Naive thymus-derived CD8-positive, alpha-beta T cell (primary cell): Measurements from ENCODE around the gene ABLIM2. TPM values are rescaled to one million over a fixed set of nuclear protein-coding genes. Genes with fewer than 3 reads are reported as not detected.
A peak's percentile ranks its signal among the peaks of the same experiment; 100 is the strongest.

Experiments used
- ATAC-seq, 2 donors: fragments of 150-1000 bp; cut with Tn5 transposase in 1 of 2; sonication (Bioruptor Pico), chemical (Tn5 transposase) in 1 of 2; 1 replicate in 1 of 2; 2 replicates in 1 of 2; pipeline ENCODE4 v1.10.0; 2021; ENCODE audit warnings: mild to moderate bottlenecking in 2 of 2, moderate library complexity in 2 of 2
- POLR2A ChIA-PET: fragments of 350-600 bp; sonication (Branson Sonifier 250); formaldehyde crosslinking; loops from one replicate; lab custom pipeline; 2021; ENCODE audit warnings: antibody characterized with exemption; lab: Charles Lee
- DNase-seq, 10 donors: peaks; one replicate each; pipeline versions ENCODE4 v3.0.0 to v3.0.0-alpha.2; 2020 to 2022
- H3K27ac Mint-ChIP-seq, 10 donors: one replicate each; pipeline ENCODE4 v1.8.0; 2020 to 2022; ENCODE audit warnings: mild to moderate bottlenecking in 10 of 10, mixed read lengths in 10 of 10, moderate library complexity in 4 of 10, inconsistent platforms in 1 of 10
- H3K27me3 Mint-ChIP-seq, 5 donors: one replicate each; pipeline ENCODE4 v1.8.0; 2021 to 2022; ENCODE audit warnings: mixed read lengths in 5 of 5
- H3K36me3 Mint-ChIP-seq, 3 donors: one replicate each; pipeline ENCODE4 v1.8.0; 2020 to 2022; ENCODE audit warnings: mixed read lengths in 3 of 3, mild to moderate bottlenecking in 2 of 3, inconsistent platforms in 1 of 3
- H3K4me1 Mint-ChIP-seq, 4 donors: one replicate each; pipeline ENCODE4 v1.8.0; 2021 to 2022; ENCODE audit warnings: mixed read lengths in 4 of 4
- H3K4me3 Mint-ChIP-seq, 10 donors: one replicate each; pipeline ENCODE4 v1.8.0; 2020 to 2022; ENCODE audit warnings: mild to moderate bottlenecking in 10 of 10, mixed read lengths in 10 of 10, moderate library complexity in 6 of 10, inconsistent platforms in 1 of 10
- H3K9me3 Mint-ChIP-seq, 9 donors: one replicate each; pipeline ENCODE4 v1.8.0; 2020 to 2022; ENCODE audit warnings: mixed read lengths in 9 of 9, mild to moderate bottlenecking in 3 of 9, inconsistent platforms in 1 of 9, moderate library complexity in 1 of 9
- polyA plus RNA-seq, 3 donors: library from polyadenylated mRNA; unstranded; fragments of 300-500 nt; fragmentation: Illumina TruSeq; gene quantifications; one replicate each; pipeline ENCODE4 v1.2.3, GENCODE V29; 2021
- total RNA-seq, 8 experiments: library from RNA in 2 of 8; stranded (reverse) in 2 of 8; gene quantifications; one replicate each; pipeline ENCODE4 v1.2.3 and lab custom pipeline; 2021 to 2026

ABLIM2 gene
- total RNA-seq (1 to 10 TPM; 4.4 to 4.9 TPM), polyA plus RNA-seq (1 to 10 TPM in 1 of 3 donors, under 1 TPM in 2; 0.47 to 2.4 (median 0.57) TPM), total RNA-seq (lab: John Stamatoyannopoulos, UW) (0.42 to 5.9 (median 3.2) reads per million in 6 experiments)

DNA sequence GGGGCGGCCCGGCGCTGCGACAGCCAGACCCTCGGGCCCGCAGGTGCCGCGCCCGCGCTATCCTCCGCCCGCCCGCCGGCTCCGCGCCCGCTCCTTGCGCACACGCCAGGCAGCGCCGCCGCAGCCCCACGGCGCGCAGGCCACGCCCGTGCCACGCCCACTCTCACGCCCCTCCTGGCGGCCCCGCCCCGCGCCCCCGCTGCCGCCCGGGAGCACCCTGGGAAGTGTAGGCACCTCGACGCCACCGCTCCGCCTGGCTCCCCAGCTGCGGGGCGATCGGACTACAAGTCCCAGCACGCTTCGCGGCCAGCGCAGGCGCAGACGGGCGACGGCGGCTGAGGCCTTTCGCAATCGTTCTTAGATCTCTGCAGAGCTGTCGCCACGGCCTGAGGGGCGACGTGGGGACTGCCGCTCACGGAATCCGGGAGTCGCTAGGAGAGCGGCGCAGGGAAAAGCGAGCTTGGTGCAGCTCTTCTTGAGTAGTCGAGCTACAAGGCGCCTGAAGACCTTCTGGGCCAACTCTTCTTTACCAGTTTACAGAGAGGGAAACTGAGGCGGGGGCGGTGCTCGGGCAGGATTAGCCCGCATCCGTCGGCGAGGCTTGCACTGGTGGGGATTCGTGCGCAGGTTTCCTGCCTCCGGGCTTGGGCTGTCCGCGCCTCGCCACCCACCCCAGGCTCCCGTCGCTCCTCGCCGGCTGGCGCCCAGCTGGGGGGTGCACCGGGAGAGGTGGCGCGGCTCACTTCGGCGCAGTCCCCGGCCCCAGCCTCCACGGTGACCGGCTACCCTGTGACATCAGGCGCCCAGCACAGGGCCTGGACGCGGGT is at the start of gene ABLIM2:
Gene ABLIM2 (minus strand): TSS at position 104 of the 827 bp plus-strand sequence. CDS start 124 bp downstream, outside the sequence.
- Mint-ChIP-seq H3K9me3 (no peaks in the 10 kb centered on the region), H3K4me3 (peak within 1 kb of the TSS; percentile 92 to 100 (median 98)), H3K4me1 (peaks cover 10 to 27% (median 20%) of the 10 kb centered on the region in 4 donors), H3K27ac (peak within 1 kb of the TSS; percentile 83 to 99 (median 96)), H3K36me3 (no peaks in the 10 kb centered on the region), H3K27me3 (peaks cover 0 to 19% (median 4%) of the 10 kb centered on the region in 5 donors)
- DNase-seq (peak; percentile 97 to 100 (median 99)), ATAC-seq (peak; percentile 94 to 97)
- POLR2A ChIA-PET, result interaction anchor here (0.8 to 2.3 kb wide), 9 partner anchors 39 to 1172 kb away, joined by 3 to 12 read pairs (median 3); partner anchors contain the start of genes GRPEL1 and SH3TC1

DNA sequence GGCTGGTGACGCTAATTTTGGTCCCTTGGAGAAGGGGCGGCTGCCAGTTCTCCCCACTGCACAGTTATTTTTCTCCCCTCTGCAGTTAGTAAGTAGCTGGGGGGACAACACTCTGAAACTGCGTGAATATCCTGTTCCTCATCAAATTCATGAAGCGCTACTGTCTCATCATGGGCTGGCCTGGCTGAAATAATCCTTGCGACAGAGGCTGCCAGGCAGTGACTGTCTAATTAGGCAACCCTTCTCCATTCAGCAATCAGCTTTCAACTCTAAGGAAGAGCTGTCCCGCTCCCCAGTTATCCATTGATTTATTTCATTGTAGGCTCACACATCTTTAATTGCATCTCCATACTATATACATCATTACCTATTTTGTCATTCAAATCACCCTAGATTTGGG is 48.7 kb upstream of the ABLIM2 start:
- Mint-ChIP-seq H3K4me1 (peaks cover 8 to 39% (median 27%) of the 10 kb centered on the region in 4 donors), H3K27me3 (no peaks in the 10 kb centered on the region), H3K36me3 (peaks cover 0 to 16% (median 7%) of the 10 kb centered on the region in 3 donors), H3K27ac (peak overlapping the region in 1 of 10 donors; percentile 33), H3K9me3 (no peaks in the 10 kb centered on the region), H3K4me3 (peak overlapping the region in 1 of 10 donors; percentile 14)
- POLR2A ChIA-PET, result no interaction called here
- no peak for DNase-seq
- ATAC-seq, result no peak

DNA sequence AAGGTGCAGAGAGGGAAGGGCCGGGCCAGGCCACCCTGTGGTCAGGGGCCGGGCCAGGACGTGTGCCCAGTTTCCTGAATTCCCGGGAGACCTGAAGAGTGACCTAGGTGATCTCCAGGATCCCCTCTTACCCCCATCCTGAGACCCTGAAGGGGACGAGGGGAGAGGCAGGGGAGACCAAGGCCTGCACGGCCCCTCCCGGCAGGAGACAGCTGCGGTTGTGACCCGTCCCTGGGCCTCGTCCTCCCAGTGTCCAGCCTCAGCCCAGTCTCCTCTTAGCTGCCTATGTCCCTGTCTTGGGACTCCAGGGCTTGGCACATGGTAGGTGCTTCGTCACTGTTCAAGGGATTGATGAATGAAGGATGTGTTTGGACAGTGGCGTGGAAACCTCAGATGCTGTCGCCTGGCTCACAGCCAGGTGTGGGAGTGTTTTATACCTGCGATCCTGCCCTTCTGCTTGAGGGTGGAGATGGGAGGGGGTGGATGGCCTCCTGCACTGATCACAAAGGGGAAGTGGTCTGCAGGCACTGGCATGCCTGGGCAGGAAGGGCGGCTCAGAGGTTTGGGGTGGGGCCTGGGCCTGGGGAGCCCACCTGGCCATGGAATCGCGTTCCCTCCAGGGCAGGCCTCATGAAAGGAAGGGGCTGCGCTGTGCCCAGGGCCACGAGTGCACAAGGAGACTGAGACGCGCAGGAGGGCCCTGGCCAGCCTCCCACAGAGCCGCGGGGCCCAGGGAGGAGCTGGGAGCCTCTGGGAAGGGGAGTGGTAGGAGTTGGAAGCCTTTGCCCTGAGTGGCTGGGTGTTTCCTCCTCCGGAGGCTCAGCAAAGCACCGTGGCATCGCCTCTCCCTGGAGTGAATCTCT is 47.4 kb upstream of the ABLIM2 start:
- Mint-ChIP-seq H3K4me1 (peaks cover 18 to 52% (median 40%) of the 10 kb centered on the region in 4 donors), H3K9me3 (no peaks in the 10 kb centered on the region), H3K4me3 (peak overlapping the region in 3 of 10 donors; percentile 11 to 39 (median 37)), H3K27ac (peak overlapping the region in 5 of 10 donors; percentile 43 to 80 (median 53)), H3K36me3 (peaks cover 0 to 16% (median 7%) of the 10 kb centered on the region in 3 donors), H3K27me3 (no peaks in the 10 kb centered on the region)
- ATAC-seq (peak; percentile 17 to 20), DNase-seq (no peak)
- POLR2A ChIA-PET, result interaction anchor here (0.7 kb wide), 1 partner anchor 48 kb away, joined by 4 read pairs; no protein-coding TSS in a partner anchor

DNA sequence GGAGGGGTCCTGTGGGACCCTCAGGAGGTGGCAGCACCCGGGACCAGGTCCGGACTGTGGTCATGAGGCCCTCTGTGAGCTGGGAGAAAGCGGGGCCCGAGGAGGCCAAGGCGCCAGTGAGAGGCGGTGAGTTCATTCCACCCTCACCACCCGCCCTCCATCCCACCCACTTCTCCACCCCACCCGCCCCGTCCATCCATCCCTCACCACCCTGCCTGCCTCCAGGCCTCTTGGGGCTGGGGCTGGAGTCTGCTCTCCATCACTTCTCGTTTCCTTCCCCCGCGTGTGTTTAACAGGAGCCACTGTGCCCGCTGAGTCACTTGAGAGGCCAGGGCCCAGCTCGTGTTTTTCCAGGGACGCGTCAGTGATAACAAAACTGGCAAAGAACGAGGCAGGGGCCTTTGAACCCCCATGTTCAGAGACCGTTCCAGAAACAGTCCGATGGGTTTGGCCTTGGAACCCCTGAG is 46.7 kb upstream of the ABLIM2 start:
- ATAC-seq (no peak), DNase-seq (no peak)
- Mint-ChIP-seq H3K36me3 (peaks cover 0 to 16% (median 7%) of the 10 kb centered on the region in 3 donors), H3K9me3 (no peaks in the 10 kb centered on the region), H3K27ac (peak overlapping the region in 2 of 10 donors; percentile 49 to 70), H3K27me3 (no peaks in the 10 kb centered on the region), H3K4me1 (peaks cover 18 to 59% (median 48%) of the 10 kb centered on the region in 4 donors), H3K4me3 (no peak overlapping the region)
- POLR2A ChIA-PET, result no interaction called here

DNA sequence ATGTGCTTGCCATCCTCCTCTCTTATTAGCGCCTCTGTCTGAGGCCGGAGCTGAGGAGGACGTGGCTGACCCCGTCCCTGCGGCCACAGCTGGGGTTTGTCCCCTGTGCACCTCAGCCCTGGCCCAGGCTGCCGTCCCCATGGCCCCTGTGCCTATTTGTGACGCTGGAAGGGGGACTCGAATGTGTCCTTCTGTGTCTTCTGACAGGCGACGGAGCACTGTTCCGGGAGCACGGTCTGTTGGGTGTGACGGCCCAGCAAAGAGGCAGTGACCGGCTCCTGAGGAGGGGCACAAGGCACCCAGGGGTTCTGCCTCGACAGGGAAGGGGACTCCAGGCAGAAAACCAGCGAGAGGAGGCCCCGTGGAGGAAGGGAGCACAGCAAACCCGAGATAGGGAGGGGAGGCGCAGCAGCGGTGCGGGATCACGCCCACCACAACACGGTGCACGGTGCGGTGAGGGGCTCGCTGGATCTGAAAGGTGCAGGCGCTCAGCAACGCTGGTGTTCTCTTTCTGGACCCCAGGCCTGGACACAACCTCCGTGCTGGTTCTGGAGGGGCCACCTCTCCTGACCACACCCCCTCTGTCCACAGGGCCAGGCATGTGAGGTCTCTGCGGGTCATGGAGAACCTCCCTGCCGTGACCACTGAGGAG is 46.1 kb upstream of the ABLIM2 start:
- no peaks in the 10 kb centered on the region for H3K9me3 Mint-ChIP-seq
- DNase-seq, result no peak
- ATAC-seq, result no peak

DNA sequence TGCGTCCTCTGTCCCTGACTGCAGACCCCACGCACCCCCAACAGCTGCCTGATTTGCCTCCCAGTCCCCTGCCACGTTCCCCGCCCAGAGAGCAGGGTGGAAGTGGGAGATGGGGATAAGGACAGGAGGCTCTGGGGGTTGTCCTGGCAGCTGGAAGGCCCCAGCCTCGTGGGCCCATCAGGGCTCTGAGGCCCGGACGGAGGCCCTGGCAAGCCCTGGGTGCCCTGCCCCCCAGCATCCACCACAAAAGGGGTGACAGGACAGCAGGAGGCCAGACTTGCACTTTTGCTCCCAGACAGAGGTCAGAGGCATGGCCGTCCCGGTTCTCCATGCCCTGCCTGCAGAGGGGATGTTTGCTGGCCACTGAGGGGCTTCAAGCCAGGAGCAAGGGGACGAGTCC is 45.2 kb upstream of the ABLIM2 start:
- Mint-ChIP-seq H3K9me3 (no peaks in the 10 kb centered on the region), H3K27ac (peak overlapping the region in 2 of 10 donors; percentile 27 to 72), H3K36me3 (peaks cover 0 to 16% (median 1%) of the 10 kb centered on the region in 3 donors), H3K4me1 (peaks cover 20 to 66% (median 58%) of the 10 kb centered on the region in 4 donors), H3K27me3 (no peaks in the 10 kb centered on the region), H3K4me3 (peak overlapping the region in 1 of 10 donors; percentile 18)
- POLR2A ChIA-PET, result no interaction called here
- DNase-seq (no peak), ATAC-seq (no peak)

More for the DNA sequence above, 46.1 kb upstream of the ABLIM2 start:
- Mint-ChIP-seq H3K4me3 (peak overlapping the region in 1 of 10 donors; percentile 14), H3K36me3 (peaks cover 0 to 16% (median 7%) of the 10 kb centered on the region in 3 donors), H3K4me1 (peaks cover 18 to 64% (median 51%) of the 10 kb centered on the region in 4 donors), H3K27ac (no peak overlapping the region), H3K27me3 (no peaks in the 10 kb centered on the region)
- POLR2A ChIA-PET, result no interaction called here

DNA sequence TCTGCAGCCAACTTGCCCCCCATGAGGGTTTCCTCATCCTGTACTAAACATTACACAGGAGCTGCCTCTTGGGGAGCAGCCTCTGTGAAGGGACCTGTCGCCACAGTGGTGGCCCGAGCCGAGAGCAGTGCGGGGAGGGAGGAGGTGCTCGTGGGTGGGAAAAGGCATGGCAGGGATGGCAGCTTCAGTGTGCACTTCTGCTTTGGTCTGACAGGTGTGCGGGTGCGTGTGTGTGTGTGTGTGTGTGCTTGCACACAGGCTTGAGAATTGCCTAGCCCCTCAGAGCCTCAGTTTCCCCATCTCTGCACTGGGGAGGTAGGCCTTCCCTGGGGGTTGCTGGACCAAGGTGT is 44.4 kb upstream of the ABLIM2 start:
- no peaks in the 10 kb centered on the region for H3K9me3 Mint-ChIP-seq
- ATAC-seq (no peak), DNase-seq (no peak)
- peak overlapping the region in 3 of 10 donors; percentile 11 to 53 (median 39) for H3K4me3 Mint-ChIP-seq
- peaks cover 27 to 74% (median 66%) of the 10 kb centered on the region in 4 donors for H3K4me1 Mint-ChIP-seq
- POLR2A ChIA-PET, result no interaction called here
- H3K27me3 Mint-ChIP-seq, result no peaks in the 10 kb centered on the region
- peak overlapping the region in 2 of 10 donors; percentile 27 to 44 for H3K27ac Mint-ChIP-seq
- H3K36me3 Mint-ChIP-seq, result peaks cover 0 to 12% (median 0%) of the 10 kb centered on the region in 3 donors

DNA sequence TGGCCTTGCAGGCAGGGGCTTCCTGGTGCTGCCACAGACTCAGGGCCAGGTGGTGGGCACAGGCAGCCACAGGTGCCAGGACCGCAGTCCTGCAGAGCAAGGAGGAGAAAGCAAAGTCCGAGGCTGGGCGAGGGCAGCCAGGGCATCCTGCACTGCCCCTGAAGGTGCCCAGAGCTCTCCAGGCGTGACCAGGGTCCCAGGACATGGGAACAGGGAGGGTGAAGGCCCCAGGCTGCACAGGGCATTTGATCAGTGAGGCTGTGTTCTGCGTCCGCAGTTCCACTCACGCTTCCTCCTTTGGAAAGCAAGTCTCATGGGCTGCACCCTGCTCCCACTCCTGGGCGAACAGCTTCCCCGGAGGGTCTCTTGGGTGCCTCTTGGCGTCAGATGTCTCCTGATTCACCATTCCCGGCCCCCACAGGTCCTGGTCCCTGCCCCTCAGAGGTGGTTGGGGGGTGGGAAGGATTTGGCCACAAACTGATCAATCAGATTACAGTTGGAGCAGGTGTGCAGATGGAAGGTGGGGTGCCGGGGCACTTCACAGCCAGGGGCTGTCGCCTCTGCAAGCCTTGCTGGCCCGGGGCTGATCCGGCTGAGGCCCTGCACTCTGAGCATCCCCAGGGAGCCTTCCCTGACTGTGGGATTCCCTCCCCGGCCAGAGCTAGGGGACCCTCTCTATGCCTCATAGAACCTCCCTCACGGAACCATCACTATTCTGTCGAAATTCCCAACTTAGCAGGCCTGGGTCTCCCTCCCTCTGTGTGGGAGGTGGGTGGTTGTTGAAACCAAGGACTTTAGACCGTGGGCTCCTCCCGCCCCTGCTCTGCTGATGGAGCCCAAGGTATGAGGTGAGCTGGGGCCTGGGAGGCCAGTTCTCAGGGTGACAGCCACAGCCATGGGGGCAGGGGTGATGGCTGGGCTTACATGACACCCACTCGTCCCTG is 43.8 kb upstream of the ABLIM2 start:
- H3K9me3 Mint-ChIP-seq, result no peaks in the 10 kb centered on the region
- DNase-seq (no peak), ATAC-seq (no peak)
- peaks cover 0 to 10% (median 0%) of the 10 kb centered on the region in 3 donors for H3K36me3 Mint-ChIP-seq
- no peaks in the 10 kb centered on the region for H3K27me3 Mint-ChIP-seq
- peaks cover 27 to 78% (median 67%) of the 10 kb centered on the region in 4 donors for H3K4me1 Mint-ChIP-seq
- H3K27ac Mint-ChIP-seq, result peak overlapping the region in 6 of 10 donors; percentile 12 to 91 (median 81)
- POLR2A ChIA-PET, result interaction anchor here (1.2 kb wide), 1 partner anchor 44 kb away, joined by 5 read pairs; the partner anchor contains the start of gene ABLIM2
- peak overlapping the region in 8 of 10 donors; percentile 12 to 96 (median 94) for H3K4me3 Mint-ChIP-seq

DNA sequence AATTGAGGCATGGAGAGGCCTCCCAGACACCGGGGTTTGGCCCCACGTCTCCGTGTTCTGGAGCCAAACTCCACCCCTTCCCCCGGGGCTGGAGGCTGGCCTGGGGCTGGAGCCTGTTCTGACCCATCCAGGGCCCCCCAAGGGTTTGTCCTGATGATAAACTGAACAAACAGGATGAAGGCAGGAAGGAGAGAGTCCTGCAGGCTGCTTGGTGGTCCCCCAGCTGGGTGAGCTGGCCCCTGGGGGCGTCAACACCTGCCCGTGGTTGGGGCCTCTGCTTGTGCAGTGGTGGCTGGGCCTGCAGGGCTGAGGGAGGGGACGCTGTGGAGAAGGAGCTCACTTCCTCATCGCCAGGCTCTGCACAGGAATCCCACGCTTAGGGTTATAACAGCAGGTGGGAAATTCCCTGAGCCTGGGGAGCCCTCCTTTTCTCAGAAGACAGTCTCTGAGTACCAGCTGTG is 42.7 kb upstream of the ABLIM2 start:
- POLR2A ChIA-PET, result interaction anchor here (0.9 to 1.2 kb wide), 2 partner anchors 26 to 43 kb away, joined by 3 to 5 read pairs; partner anchors contain the start of gene ABLIM2
- Mint-ChIP-seq H3K9me3 (no peaks in the 10 kb centered on the region), H3K36me3 (peaks cover 0 to 3% (median 0%) of the 10 kb centered on the region in 3 donors), H3K27ac (peak overlapping the region; percentile 63 to 97 (median 90)), H3K4me3 (peak overlapping the region; percentile 48 to 97 (median 94)), H3K4me1 (peaks cover 27 to 71% (median 65%) of the 10 kb centered on the region in 4 donors), H3K27me3 (no peaks in the 10 kb centered on the region)
- peak in 6 of 10 donors; percentile 20 to 47 (median 34) for DNase-seq
- ATAC-seq, result peak; percentile 52 to 65

DNA sequence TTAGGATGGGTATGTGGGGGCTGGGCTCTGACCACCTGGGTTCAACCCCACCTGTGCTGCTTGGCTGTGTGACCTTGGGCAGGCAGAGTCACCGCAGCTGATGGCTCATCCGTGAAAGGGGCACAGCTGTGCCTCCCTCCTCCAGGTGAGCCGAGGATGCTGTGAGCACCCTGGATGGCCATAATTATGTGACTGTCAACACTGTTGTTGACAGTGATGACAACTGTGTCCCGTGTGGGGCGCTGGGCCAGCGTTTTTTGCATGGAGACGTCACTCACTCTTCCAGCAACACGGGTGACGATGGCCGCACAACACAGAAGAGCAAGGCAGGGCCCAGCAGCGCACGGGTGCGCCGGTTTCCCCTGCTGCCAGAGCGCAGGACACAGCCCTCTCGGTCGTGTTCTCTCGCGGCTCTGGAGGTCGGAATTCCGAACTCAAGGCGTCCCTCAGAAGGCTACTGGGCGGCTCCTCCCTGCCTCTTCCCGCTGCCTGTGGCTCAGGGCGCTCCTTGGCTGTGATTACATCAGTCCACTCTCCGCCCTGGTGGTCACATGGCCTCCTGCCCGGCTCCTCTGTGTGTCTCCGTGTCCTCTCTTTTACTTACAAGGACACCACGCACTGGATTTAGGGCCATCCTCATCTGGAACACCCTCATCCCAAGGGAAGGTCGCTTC is 41.8 kb upstream of the ABLIM2 start:
- DNase-seq, result peak in 4 of 10 donors; percentile 25 to 50 (median 40)
- H3K9me3 Mint-ChIP-seq, result no peaks in the 10 kb centered on the region
- no peaks in the 10 kb centered on the region for H3K36me3 Mint-ChIP-seq
- POLR2A ChIA-PET, result interaction anchor here (0.6 to 2.3 kb wide), 3 partner anchors 27 to 1516 kb away, joined by 3 to 12 read pairs (median 3); partner anchors contain the start of gene ABLIM2
- ATAC-seq, result peak in 1 of 2 donors; percentile 60
- peak overlapping the region; percentile 66 to 97 (median 91) for H3K27ac Mint-ChIP-seq
- peak overlapping the region; percentile 84 to 97 (median 94) for H3K4me3 Mint-ChIP-seq
- peaks cover 25 to 64% (median 60%) of the 10 kb centered on the region in 4 donors for H3K4me1 Mint-ChIP-seq
- no peaks in the 10 kb centered on the region for H3K27me3 Mint-ChIP-seq
